Stomach (tissue), 4 donors: ENCODE results near the gene AGTR1.

Experiments used
- CTCF ChIP-seq, 7 experiments: fragments of 450-650 bp in 4 of 7; fragments of 200-600 bp in 3 of 7; sonication (generic) in 3 of 7; IDR thresholded peaks; one replicate each; pipeline ENCODE4 v1.5.1; 2016 to 2019; ENCODE audit warnings: antibody characterized with exemption in 7 of 7, control low read depth in 2 of 7, mild to moderate bottlenecking in 1 of 7
- EP300 ChIP-seq: sonication (generic); formaldehyde crosslinking; IDR thresholded peaks from one replicate; pipeline ENCODE4 v1.6.1; 2017; ENCODE audit warnings: antibody characterized with exemption
- POLR2AphosphoS5 ChIP-seq, 3 donors: sonication (generic); formaldehyde crosslinking; IDR thresholded peaks; one replicate each; pipeline ENCODE4 v1.6.1; 2016; ENCODE audit warnings: antibody characterized with exemption in 3 of 3

DNA sequence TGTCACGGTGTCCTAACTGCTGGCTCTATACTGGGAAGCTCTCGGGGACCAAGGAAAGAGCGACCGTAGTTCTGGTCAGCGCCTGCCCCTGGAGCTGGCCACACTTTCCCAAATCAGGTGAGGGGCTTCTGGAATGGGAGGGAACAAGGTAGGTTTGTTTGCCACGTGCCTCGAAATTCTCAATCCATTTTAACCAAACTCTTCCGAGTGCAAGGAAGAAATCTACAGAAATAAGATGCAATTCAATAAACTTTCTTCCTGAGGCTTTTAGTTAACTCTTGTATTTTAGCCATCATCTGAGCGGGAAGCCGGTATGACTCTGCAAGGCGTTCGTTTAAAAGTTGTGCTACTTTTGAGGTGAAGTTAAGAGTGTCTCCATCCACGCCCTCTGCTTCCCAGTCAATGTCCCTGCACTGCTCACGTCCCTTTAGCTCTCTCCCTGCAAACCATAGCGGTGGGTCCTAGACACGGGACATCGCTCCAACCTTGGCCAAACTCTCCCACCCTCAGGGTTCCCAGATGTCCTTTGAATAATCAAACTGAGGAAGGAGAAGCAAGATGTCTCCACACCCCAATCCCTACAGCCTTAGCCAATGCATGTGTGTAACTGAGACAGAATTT is 597 bp downstream of the AGTR1 start:
- no peak for TF ChIP-seq POLR2AphosphoS5 (IDR thresholded peaks at IDR 0.05)
- no peak for TF ChIP-seq CTCF (IDR thresholded peaks at IDR 0.05)
- TF ChIP-seq EP300: no peak
